Cardiac muscle cell (in vitro differentiated cells and primary cell): Measurements from ENCODE around the gene MYBPH. TPM values are rescaled to one million over a fixed set of nuclear protein-coding genes. Genes with fewer than 3 reads are reported as not detected.

ENCODE experiments used
- DNase-seq, 2 donors: peaks; one replicate each; pipeline versions ENCODE4 v3.0.0 to v3.0.0-alpha.2; 2010 to 2017; ENCODE audit warnings: low read depth in 1 of 2, low spot score in 1 of 2
- H3K27ac ChIP-seq: fragments of 200-600 bp; sonication (generic); 2 replicates; pipeline ENCODE4 v1.5.1; 2016
- H3K27me3 ChIP-seq: fragments of 200-600 bp; sonication (generic); 2 replicates; pipeline ENCODE4 v1.6.0; 2016; ENCODE audit warnings: control low read depth
- H3K36me3 ChIP-seq: fragments of 200-600 bp; sonication (generic); 2 replicates; pipeline ENCODE4 v1.5.1; 2016; ENCODE audit warnings: control low read depth
- H3K4me1 ChIP-seq: fragments of 200-600 bp; sonication (generic); 2 replicates; pipeline ENCODE4 v1.8.1; 2017; ENCODE audit warnings: low read depth, mild to moderate bottlenecking, mixed run types
- H3K4me3 ChIP-seq: fragments of 200-600 bp; sonication (generic); 2 replicates; pipeline ENCODE4 v1.5.1; 2016; ENCODE audit warnings: mild to moderate bottlenecking
- H3K9me3 ChIP-seq: fragments of 200-600 bp; sonication (generic); 2 replicates; pipeline ENCODE4 v1.5.1; 2017; ENCODE audit warnings: low read depth, mild to moderate bottlenecking, control low read depth
- CTCF ChIP-seq: IDR thresholded peaks from 2 replicates; pipeline ENCODE4 v1.5.1; 2012; ENCODE audit warnings: low read depth, mild to moderate bottlenecking, low read length
- polyA plus RNA-seq: library from polyadenylated mRNA; unstranded; fragments of >200 nt; fragmentation: Nextera tagmentation; extraction: Ambion mirVana; gene quantifications from 2 replicates; pipeline ENCODE4 v1.2.1, GENCODE V29; 2016
- total RNA-seq: library from RNA; depleted of rRNA; stranded (reverse); fragments of >200 nt; gene quantifications from 2 replicates; pipeline ENCODE4 v1.2.3, GENCODE V29; 2016

The MYBPH gene
- total and polyA plus RNA-seq, 2 experiments from 2014 or later = 1.4 to 2.1 TPM

- Histone ChIP-seq H3K4me1 (peaks cover 62% of the 10 kb centered on the region), H3K27me3 (no peaks in the 10 kb centered on the region), H3K36me3 (no peaks in the 10 kb centered on the region), H3K27ac (peak overlapping the region; percentile 59), H3K9me3 (no peaks in the 10 kb centered on the region), H3K4me3 (no peak overlapping the region)
- no peak for DNase-seq
- TF ChIP-seq CTCF = no peak
Observed at GRCh38 chr1:203152158-203153034, 23.2 kb downstream of the MYBPH start.

GRCh38 chr1:203151362-203152157, 24.1 kb downstream of the MYBPH start:
- Histone ChIP-seq H3K36me3 (no peaks in the 10 kb centered on the region), H3K4me3 (no peak overlapping the region), H3K27ac (peak overlapping the region; percentile 32), H3K27me3 (no peaks in the 10 kb centered on the region), H3K9me3 (no peaks in the 10 kb centered on the region), H3K4me1 (peaks cover 62% of the 10 kb centered on the region)
- DNase-seq = no peak
- no peak for TF ChIP-seq CTCF

- TF ChIP-seq CTCF = no peak
- DNase-seq = no peak
- H3K4me1 ChIP-seq = peaks cover 62% of the 10 kb centered on the region
Observed at GRCh38 chr1:203150511-203151297, 24.9 kb downstream of the MYBPH start.

GRCh38 chr1:203149188-203149840, 26.3 kb downstream of the MYBPH start:
- Histone ChIP-seq H3K36me3 (no peaks in the 10 kb centered on the region), H3K27me3 (no peaks in the 10 kb centered on the region), H3K4me1 (peaks cover 67% of the 10 kb centered on the region), H3K27ac (peak overlapping the region; percentile 72), H3K9me3 (no peaks in the 10 kb centered on the region), H3K4me3 (no peak overlapping the region)
- no peak for TF ChIP-seq CTCF
- peak in 1 of 2 donors; percentile 73 for DNase-seq

More at GRCh38 chr1:203150511-203151297, 24.9 kb downstream of the MYBPH start:
- Histone ChIP-seq H3K27ac (peak overlapping the region; percentile 32), H3K36me3 (no peaks in the 10 kb centered on the region), H3K4me3 (no peak overlapping the region), H3K27me3 (no peaks in the 10 kb centered on the region), H3K9me3 (no peaks in the 10 kb centered on the region)

- Histone ChIP-seq H3K27me3 (no peaks in the 10 kb centered on the region), H3K4me1 (peaks cover 60% of the 10 kb centered on the region), H3K4me3 (no peak overlapping the region), H3K36me3 (no peaks in the 10 kb centered on the region), H3K9me3 (no peaks in the 10 kb centered on the region), H3K27ac (peak overlapping the region; percentile 72)
- no peak for TF ChIP-seq CTCF
- no peak for DNase-seq
Observed at GRCh38 chr1:203148579-203148978, 27.0 kb downstream of the MYBPH start.
